WTC11 (cell line): ENCODE data around the gene TDRD6. TPM values are rescaled to one million over a fixed set of nuclear protein-coding genes. Genes with fewer than 3 reads are reported as not detected.

Experiments
- ATAC-seq: fragments of 200-7000 bp; cut with Tn5 transposase; 2 replicates; pipeline ENCODE4 v1.10.0; 2021; ENCODE audit warnings: mild to moderate bottlenecking, moderate library complexity
- CTCF ChIA-PET: fragments of 300-600 bp; sonication (Branson Sonifier 250); formaldehyde crosslinking; loops from one replicate; lab custom pipeline; 2021; ENCODE audit warnings: antibody characterized with exemption; lab: Charles Lee
- POLR2A ChIA-PET: fragments of 350-600 bp; sonication (Branson Sonifier 250); formaldehyde crosslinking; loops from one replicate; lab custom pipeline; 2021; ENCODE audit warnings: antibody characterized with exemption; lab: Charles Lee
- DNase-seq: peaks from one replicate; pipeline ENCODE4 v3.0.0; 2021; ENCODE audit warnings: low spot score
- H3K27ac Mint-ChIP-seq: 2 replicates; pipeline ENCODE4 v1.8.0; 2021; ENCODE audit warnings: mixed read lengths
- H3K27me3 Mint-ChIP-seq: 2 replicates; pipeline ENCODE4 v1.8.0; 2021; ENCODE audit warnings: low read depth, mild to moderate bottlenecking, moderate library complexity, mixed read lengths
- H3K36me3 Mint-ChIP-seq: 2 replicates; pipeline ENCODE4 v1.8.0; 2021; ENCODE audit warnings: mixed read lengths
- H3K4me1 Mint-ChIP-seq: 2 replicates; pipeline ENCODE4 v1.8.0; 2022; ENCODE audit warnings: mixed read lengths
- H3K4me3 Mint-ChIP-seq: 2 replicates; pipeline ENCODE4 v1.8.0; 2021; ENCODE audit warnings: mild to moderate bottlenecking, moderate library complexity, mixed read lengths
- H3K9me3 Mint-ChIP-seq: 2 replicates; pipeline ENCODE4 v1.8.0; 2021; ENCODE audit warnings: mixed read lengths
- AFF4 ChIP-seq: sonication (generic); formaldehyde crosslinking; IDR thresholded peaks from 2 replicates; pipeline ENCODE4 v1.8.1; 2023; ENCODE audit warnings: mild to moderate bottlenecking, missing genetic modification reagents, borderline replicate concordance
- ARID4B ChIP-seq: sonication (generic); formaldehyde crosslinking; IDR thresholded peaks from 2 replicates; pipeline ENCODE4 v1.8.0; 2023; ENCODE audit warnings: missing genetic modification reagents, mild to moderate bottlenecking, borderline replicate concordance
- CREM ChIP-seq: sonication (generic); formaldehyde crosslinking; IDR thresholded peaks from 2 replicates; pipeline ENCODE4 v1.8.1; 2022; ENCODE audit warnings: mild to moderate bottlenecking, missing genetic modification reagents, moderate library complexity
- E2F5 ChIP-seq: sonication (generic); formaldehyde crosslinking; IDR thresholded peaks from 2 replicates; pipeline ENCODE4 v1.8.1; 2022; ENCODE audit warnings: mild to moderate bottlenecking, moderate library complexity, missing genetic modification reagents
- ETV6 ChIP-seq: sonication (generic); formaldehyde crosslinking; IDR thresholded peaks from 2 replicates; pipeline ENCODE4 v1.8.1; 2022; ENCODE audit warnings: mild to moderate bottlenecking, missing genetic modification reagents
- FOXJ3 ChIP-seq: sonication (generic); formaldehyde crosslinking; IDR thresholded peaks from 2 replicates; pipeline ENCODE4 v1.9.0; 2021; ENCODE audit warnings: missing genetic modification reagents, mild to moderate bottlenecking, borderline replicate concordance
- GABPB1 ChIP-seq: sonication (generic); formaldehyde crosslinking; IDR thresholded peaks from 2 replicates; pipeline ENCODE4 v1.8.1; 2023; ENCODE audit warnings: mild to moderate bottlenecking, missing genetic modification reagents
- IRF1 ChIP-seq: sonication (generic); formaldehyde crosslinking; IDR thresholded peaks from 2 replicates; pipeline ENCODE4 v1.8.0; 2023; ENCODE audit warnings: missing genetic modification reagents
- NFYB ChIP-seq: sonication (generic); formaldehyde crosslinking; conservative IDR thresholded peaks from 2 replicates; pipeline ENCODE4 v1.8.0; 2022; ENCODE audit warnings: low read depth, missing genetic modification reagents
- TEAD4 ChIP-seq: sonication (generic); formaldehyde crosslinking; IDR thresholded peaks from 2 replicates; pipeline ENCODE4 v1.8.0; 2022; ENCODE audit warnings: mild to moderate bottlenecking, missing genetic modification reagents
- ZBTB21 ChIP-seq: sonication (generic); formaldehyde crosslinking; IDR thresholded peaks from 2 replicates; pipeline ENCODE4 v1.8.1; 2023; ENCODE audit warnings: mild to moderate bottlenecking, missing genetic modification reagents, borderline replicate concordance
- ZNF138 ChIP-seq: sonication (generic); formaldehyde crosslinking; conservative IDR thresholded peaks from 2 replicates; pipeline ENCODE4 v1.8.1; 2022; ENCODE audit warnings: mild to moderate bottlenecking, moderate library complexity, missing genetic modification reagents
- ZNF416 ChIP-seq: fragments of 250-450 bp; sonication (Bioruptor Pico); IDR thresholded peaks from 2 replicates; pipeline ENCODE4 v1.9.0; 2021; ENCODE audit warnings: mild to moderate bottlenecking, inconsistent platforms
- total RNA-seq: library from RNA; stranded (reverse); gene quantifications from 3 replicates; pipeline ENCODE4 v1.2.3, GENCODE V29; 2021

Gene TDRD6
- total RNA-seq, 1 experiment from 2014 or later: 0.04 TPM

GRCh38 chr6:46652232-46652602 is 35.5 kb upstream of the TDRD6 start:
- no peaks in the 10 kb centered on the region for H3K9me3 Mint-ChIP-seq
- POLR2A ChIA-PET: interaction anchor here (0.6 kb wide), 1 partner anchor 232 kb away, joined by 3 read pairs; no protein-coding TSS in a partner anchor
- CTCF ChIA-PET: interaction anchor here (1.2 kb wide), 1 partner anchor 431 kb away, joined by 3 read pairs; no protein-coding TSS in a partner anchor
- peak overlapping the region; percentile 98 for H3K4me3 Mint-ChIP-seq
- H3K27ac Mint-ChIP-seq: peak overlapping the region; percentile 96
- no peaks in the 10 kb centered on the region for H3K36me3 Mint-ChIP-seq
- H3K4me1 Mint-ChIP-seq: peaks cover 24% of the 10 kb centered on the region
- ATAC-seq: peak; percentile 2; the same call in 1 of the 2 replicates
- no peak for TF ChIP-seq ARID4B
- TF ChIP-seq AFF4: no peak
- TF ChIP-seq CREM (CRISPR knock-in tag): no peak
- no peak for TF ChIP-seq IRF1 (CRISPR knock-in tag)
- no peak for TF ChIP-seq TEAD4 (CRISPR knock-in tag)
- no peak for TF ChIP-seq ETV6 (CRISPR knock-in tag)
- TF ChIP-seq, all 79 proteins: peak for 0
- peaks cover 23% of the 10 kb centered on the region for H3K27me3 Mint-ChIP-seq
- DNase-seq: no peak

DNA sequence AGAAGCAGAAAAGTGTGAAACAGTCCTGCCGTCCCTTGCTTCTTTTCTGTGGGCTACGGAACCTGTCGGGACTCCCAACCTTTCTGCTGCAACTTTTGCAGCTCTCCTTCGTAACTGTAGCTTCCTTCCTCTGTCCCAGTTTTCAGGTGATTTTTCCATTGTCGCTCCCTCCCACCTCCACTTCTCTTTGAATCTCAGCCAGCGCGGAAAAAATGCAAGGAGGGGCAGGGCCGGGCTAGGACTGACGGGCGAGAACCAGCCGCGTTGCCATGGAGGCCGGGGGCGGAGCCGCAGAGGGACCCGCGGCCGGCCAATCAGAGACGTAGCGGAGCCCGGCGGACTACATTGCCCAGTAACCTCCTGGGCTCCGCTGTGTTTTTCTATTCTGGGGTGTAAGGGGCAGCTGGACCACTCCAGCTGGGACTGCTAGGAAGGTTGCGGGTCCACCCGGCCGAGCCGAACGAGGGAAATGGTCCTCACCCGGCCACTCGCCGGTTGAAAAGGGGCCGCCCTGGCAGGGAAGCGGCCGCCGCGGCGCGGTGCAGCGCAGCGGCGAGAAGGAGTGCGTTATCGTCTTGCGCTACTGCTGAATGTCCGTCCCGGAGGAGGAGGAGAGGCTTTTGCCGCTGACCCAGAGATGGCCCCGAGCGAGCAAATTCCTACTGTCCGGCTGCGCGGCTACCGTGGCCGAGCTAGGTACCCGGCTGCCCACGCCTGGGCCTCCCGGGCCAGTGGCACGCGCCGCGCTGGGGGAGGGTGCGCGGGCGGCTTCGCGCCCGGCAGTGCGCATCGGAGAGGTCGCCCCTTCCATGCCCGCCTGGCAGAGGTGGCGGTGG is 34.9 kb upstream of the TDRD6 start, which contains the start of the genes CYP39A1 and SLC25A27:
Gene CYP39A1 (minus strand): TSS at position 216 of the 836 bp plus-strand sequence. CDS start 236 bp downstream, outside the sequence.
Gene SLC25A27 (plus strand): TSS at position 373 of the 836 bp plus-strand sequence. CDS start 218 bp downstream, at position 591.
- Mint-ChIP-seq H3K36me3 (no peaks in the 10 kb centered on the region), H3K4me1 (peaks cover 24% of the 10 kb centered on the region), H3K9me3 (no peaks in the 10 kb centered on the region), H3K27me3 (peaks cover 23% of the 10 kb centered on the region), H3K4me3 (peak within 1 kb of the TSS; percentile 98), H3K27ac (peak within 1 kb of the TSS; percentile 96)
- POLR2A ChIA-PET: interaction anchor here (0.6 kb wide), 1 partner anchor 233 kb away, joined by 3 read pairs; no protein-coding TSS in a partner anchor
- CTCF ChIA-PET: interaction anchor here (1.2 kb wide), 1 partner anchor 432 kb away, joined by 3 read pairs; no protein-coding TSS in a partner anchor
- DNase-seq (peak; percentile 96), ATAC-seq (peak; percentile 98)
- 0 out of 2 replicates have a peak, but pooled peaks have one; percentile 33 for TF ChIP-seq E2F5
- no peak for TF ChIP-seq AFF4
- peak; percentile 71 for TF ChIP-seq NFYB (CRISPR knock-in tag)
- peak; percentile 88; the same call in 1 of the 2 replicates for TF ChIP-seq ZNF416 (CRISPR knock-in tag)
- TF ChIP-seq GABPB1 (CRISPR knock-in tag): peak; percentile 30
- TF ChIP-seq FOXJ3 (CRISPR knock-in tag): no peak
- TF ChIP-seq ZBTB21 (CRISPR knock-in tag): 0 out of 2 replicates have a peak, but pooled peaks have one; percentile 29
- 0 out of 2 replicates have a peak, but pooled peaks have one; percentile 21 for TF ChIP-seq ZNF138 (CRISPR knock-in tag)
